WI38 (cell line): ENCODE data around the gene PEX19.

Experiments
- H3K4me3 ChIP-seq: 2 replicates; pipeline ENCODE4 v1.5.1; 2011; ENCODE audit warnings: low read depth, mild to moderate bottlenecking, control low read depth, low read length
- CTCF ChIP-seq: IDR thresholded peaks from 2 replicates; pipeline ENCODE4 v1.5.1; 2012; ENCODE audit warnings: low read depth, mild to moderate bottlenecking, control low read depth, low read length

Gene PEX19

GRCh38 chr1:160260406-160261382 lies 24.2 kb downstream of the PEX19 start:
- H3K4me3 ChIP-seq: peak overlapping the region; percentile 97
- TF ChIP-seq CTCF: no peak

- no peak overlapping the region for H3K4me3 ChIP-seq
- TF ChIP-seq CTCF: no peak
Measured at GRCh38 chr1:160258177-160258798, 26.6 kb downstream of the PEX19 start.

- TF ChIP-seq CTCF: no peak
- H3K4me3 ChIP-seq: no peak overlapping the region
Measured at GRCh38 chr1:160257411-160258015, 27.4 kb downstream of the PEX19 start.

GRCh38 chr1:160256396-160257046 lies 28.4 kb downstream of the PEX19 start:
- no peak overlapping the region for H3K4me3 ChIP-seq
- TF ChIP-seq CTCF: no peak

GRCh38 chr1:160255781-160256300 lies 29.1 kb downstream of the PEX19 start:
- no peak overlapping the region for H3K4me3 ChIP-seq
- no peak for TF ChIP-seq CTCF

GRCh38 chr1:160251687-160252526 lies 33.0 kb downstream of the PEX19 start:
- peak; percentile 50; the same call in 1 of the 2 replicates for TF ChIP-seq CTCF
- H3K4me3 ChIP-seq: no peak overlapping the region
